Measurements from ENCODE around the gene OVCH1. TPM values are rescaled to one million over a fixed set of nuclear protein-coding genes. Genes with fewer than 3 reads are reported as not detected.

The OVCH1 gene
- total RNA-seq, 2 experiments from 2014 or later: not detected

- BruUV-seq (replicated peaks): no TSS peak
- Histone ChIP-seq H3K4me2 (ENCODE audit: low read length) (no peak overlapping the region), H3K4me1 (ENCODE audit: insufficient read depth, low read length, poor library complexity, severe bottlenecking) (no peaks in the 10 kb centered on the region), H3K4me3 (ENCODE audit: low read depth, low read length, poor library complexity, severe bottlenecking) (no peak overlapping the region), H3K27ac (ENCODE audit: low read depth, low read length, poor library complexity, severe bottlenecking) (no peak overlapping the region), H2AFZ (ENCODE audit: low read length) (no peak overlapping the region), H4K20me1 (ENCODE audit: insufficient read depth, low read length) (no peaks in the 10 kb centered on the region), H3K36me3 (ENCODE audit: insufficient read depth, low read length) (no peaks in the 10 kb centered on the region), H3K79me2 (ENCODE audit: insufficient read depth, low read depth, low read length) (no peaks in the 10 kb centered on the region), H3K9me3 (ENCODE audit: low read length) (no peaks in the 10 kb centered on the region), H3K9me2 (ENCODE audit: insufficient read depth, low read length) (0 out of 2 replicates have a peak, but pooled peaks cover 3% of the 10 kb centered on the region)
- ChIA-PET CTCF (ENCODE audit: unreplicated experiment) (no interaction called here), POLR2A (no interaction called here)
- intact Hi-C loops (cut with micrococcal nuclease; ENCODE audit: unreplicated experiment): no loop called here
- DNase-seq (ENCODE audit: low spot score): no peak
- no peak for TF ChIP-seq CTCF (conservative IDR thresholded peaks at IDR 0.05; ENCODE audit: low read length)
These were observed 34.3 kb downstream of the OVCH1 start for GRCh38 chr12:29463198-29463597.

GRCh38 chr12:29460082-29460481 lies 37.4 kb downstream of the OVCH1 start:
- ChIA-PET POLR2A (no interaction called here), CTCF (ENCODE audit: unreplicated experiment) (no interaction called here)
- Histone ChIP-seq H3K4me3 (ENCODE audit: low read depth, low read length, poor library complexity, severe bottlenecking) (no peak overlapping the region), H2AFZ (ENCODE audit: low read length) (no peak overlapping the region), H3K27ac (ENCODE audit: low read depth, low read length, poor library complexity, severe bottlenecking) (no peak overlapping the region), H3K9me3 (ENCODE audit: low read length) (no peaks in the 10 kb centered on the region), H4K20me1 (ENCODE audit: insufficient read depth, low read length) (no peaks in the 10 kb centered on the region), H3K79me2 (ENCODE audit: insufficient read depth, low read depth, low read length) (no peaks in the 10 kb centered on the region), H3K4me1 (ENCODE audit: insufficient read depth, low read length, poor library complexity, severe bottlenecking) (no peaks in the 10 kb centered on the region), H3K9me2 (ENCODE audit: insufficient read depth, low read length) (no peaks in the 10 kb centered on the region), H3K36me3 (ENCODE audit: insufficient read depth, low read length) (no peaks in the 10 kb centered on the region), H3K4me2 (ENCODE audit: low read length) (no peak overlapping the region)
- intact Hi-C loops (cut with micrococcal nuclease; ENCODE audit: unreplicated experiment): no loop called here
- TF ChIP-seq CTCF (conservative IDR thresholded peaks at IDR 0.05; ENCODE audit: low read length) (no peak), EZH2phosphoT487 (IDR thresholded peaks at IDR 0.05; ENCODE audit: borderline replicate concordance, low read depth, low read length) (no peak)
- no peak for DNase-seq (ENCODE audit: low spot score)
- no TSS peak for BruUV-seq (replicated peaks)

GRCh38 chr12:29455087-29455486 lies 42.4 kb downstream of the OVCH1 start:
- H3K4me3 ChIP-seq (ENCODE audit: low read depth, low read length, poor library complexity, severe bottlenecking): no peak overlapping the region
- H2AFZ ChIP-seq (ENCODE audit: low read length): no peak overlapping the region
- H3K27ac ChIP-seq (ENCODE audit: low read depth, low read length, poor library complexity, severe bottlenecking): no peak overlapping the region
- no peaks in the 10 kb centered on the region for H4K20me1 ChIP-seq (ENCODE audit: insufficient read depth, low read length)
- intact Hi-C loops (cut with micrococcal nuclease; ENCODE audit: unreplicated experiment): no loop called here
- H3K4me1 ChIP-seq (ENCODE audit: insufficient read depth, low read length, poor library complexity, severe bottlenecking): no peaks in the 10 kb centered on the region
- no TSS peak for BruUV-seq (replicated peaks)
- TF ChIP-seq CTCF (conservative IDR thresholded peaks at IDR 0.05; ENCODE audit: low read length): no peak
- no peak for TF ChIP-seq EZH2phosphoT487 (IDR thresholded peaks at IDR 0.05; ENCODE audit: borderline replicate concordance, low read depth, low read length)
- H3K9me3 ChIP-seq (ENCODE audit: low read length): no peaks in the 10 kb centered on the region
- no peaks in the 10 kb centered on the region for H3K79me2 ChIP-seq (ENCODE audit: insufficient read depth, low read depth, low read length)
- H3K9me2 ChIP-seq (ENCODE audit: insufficient read depth, low read length): no peaks in the 10 kb centered on the region
- H3K4me2 ChIP-seq (ENCODE audit: low read length): no peak overlapping the region
- ChIA-PET POLR2A (interaction anchor here (0.7 kb wide), 1 partner anchor 915 kb away, joined by 3 read pairs; no protein-coding TSS in a partner anchor), CTCF (ENCODE audit: unreplicated experiment) (no interaction called here)
- H3K36me3 ChIP-seq (ENCODE audit: insufficient read depth, low read length): no peaks in the 10 kb centered on the region
- DNase-seq (ENCODE audit: low spot score): no peak
